OCI-LY1 (cell line): ENCODE results near the gene ZC3H18.

Source experiments
- H2AFZ ChIP-seq: fragments of 200-600 bp; sonication (generic), shearing (Covaris generic); 2 replicates; pipeline ENCODE4 v1.6.0; 2014; ENCODE audit warnings: antibody characterized with exemption, mild to moderate bottlenecking, low read length
- H3F3A ChIP-seq: fragments of 200-600 bp; sonication (generic), shearing (Covaris generic); 2 replicates; pipeline ENCODE4 v1.6.0; 2014; ENCODE audit warnings: mild to moderate bottlenecking, antibody characterized with exemption, low read length, moderate library complexity; ENCODE audit not compliant: insufficient read depth
- H3K27ac ChIP-seq: fragments of 200-600 bp; sonication (generic); 2 replicates; pipeline ENCODE4 v1.5.1; 2014; ENCODE audit warnings: low read length, mixed run types, mild to moderate bottlenecking, low read depth; ENCODE audit not compliant: poor library complexity, severe bottlenecking
- H3K27me3 ChIP-seq: fragments of 200-600 bp; sonication (generic); 2 replicates; pipeline ENCODE4 v1.6.0; 2014; ENCODE audit warnings: antibody characterized with exemption, mild to moderate bottlenecking, low read length, moderate library complexity; ENCODE audit not compliant: insufficient read depth
- H3K36me3 ChIP-seq: fragments of 200-600 bp; sonication (generic); 2 replicates; pipeline ENCODE4 v1.6.1; 2014; ENCODE audit warnings: mild to moderate bottlenecking, antibody characterized with exemption, low read length, moderate library complexity, mixed read lengths; ENCODE audit not compliant: insufficient read depth
- H3K4me1 ChIP-seq: fragments of 200-600 bp; sonication (generic); 2 replicates; pipeline ENCODE4 v1.5.1; 2014; ENCODE audit warnings: mild to moderate bottlenecking, low read length, moderate library complexity; ENCODE audit not compliant: insufficient read depth, severe bottlenecking
- H3K4me2 ChIP-seq: fragments of 200-600 bp; sonication (generic), shearing (Covaris generic); 2 replicates; pipeline ENCODE4 v1.6.1; 2014; ENCODE audit warnings: low read length
- H3K4me3 ChIP-seq: fragments of 200-600 bp; sonication (generic); 2 replicates; pipeline ENCODE4 v1.5.1; 2014; ENCODE audit warnings: low read length, low read depth, mild to moderate bottlenecking, mixed read lengths; ENCODE audit not compliant: poor library complexity, severe bottlenecking
- H3K79me2 ChIP-seq: fragments of 200-600 bp; shearing (Covaris generic); 2 replicates; pipeline ENCODE4 v1.6.1; 2016; ENCODE audit warnings: mixed run types, low read length, mixed read lengths; ENCODE audit not compliant: insufficient read depth
- H3K9ac ChIP-seq: fragments of 200-600 bp; sonication (generic), shearing (Covaris generic); 2 replicates; pipeline ENCODE4 v1.6.1; 2014; ENCODE audit warnings: mild to moderate bottlenecking, low read length, mixed read lengths
- H3K9me2 ChIP-seq: fragments of 200-600 bp; sonication (generic), shearing (Covaris generic); 2 replicates; pipeline ENCODE4 v1.6.1; 2014; ENCODE audit warnings: low read depth, mild to moderate bottlenecking, low read length, mixed read lengths
- H3K9me3 ChIP-seq: fragments of 200-600 bp; shearing (Covaris generic); 2 replicates; pipeline ENCODE4 v1.6.1; 2014; ENCODE audit warnings: low read length, mixed read lengths
- H4K20me1 ChIP-seq: fragments of 200-600 bp; sonication (generic), shearing (Covaris generic); 2 replicates; pipeline ENCODE4 v1.6.0; 2016; ENCODE audit warnings: mild to moderate bottlenecking, low read length; ENCODE audit not compliant: insufficient read depth
- EZH2 ChIP-seq: fragments of 200-600 bp; sonication (generic), shearing (Covaris generic); IDR thresholded peaks from 2 replicates; pipeline ENCODE4 v1.8.0; 2017; ENCODE audit warnings: borderline replicate concordance, mixed run types, mild to moderate bottlenecking, antibody characterized with exemption, low read length, moderate library complexity, mixed read lengths
- TF ChIP-seq, protein P1 (sequence below): fragments of 200-600 bp; sonication (generic), shearing (Covaris generic); IDR thresholded peaks from 2 replicates; pipeline ENCODE4 v1.5.1; 2017; ENCODE audit warnings: mild to moderate bottlenecking, antibody characterized with exemption, low read length, moderate library complexity, mixed read lengths

Gene ZC3H18

DNA sequence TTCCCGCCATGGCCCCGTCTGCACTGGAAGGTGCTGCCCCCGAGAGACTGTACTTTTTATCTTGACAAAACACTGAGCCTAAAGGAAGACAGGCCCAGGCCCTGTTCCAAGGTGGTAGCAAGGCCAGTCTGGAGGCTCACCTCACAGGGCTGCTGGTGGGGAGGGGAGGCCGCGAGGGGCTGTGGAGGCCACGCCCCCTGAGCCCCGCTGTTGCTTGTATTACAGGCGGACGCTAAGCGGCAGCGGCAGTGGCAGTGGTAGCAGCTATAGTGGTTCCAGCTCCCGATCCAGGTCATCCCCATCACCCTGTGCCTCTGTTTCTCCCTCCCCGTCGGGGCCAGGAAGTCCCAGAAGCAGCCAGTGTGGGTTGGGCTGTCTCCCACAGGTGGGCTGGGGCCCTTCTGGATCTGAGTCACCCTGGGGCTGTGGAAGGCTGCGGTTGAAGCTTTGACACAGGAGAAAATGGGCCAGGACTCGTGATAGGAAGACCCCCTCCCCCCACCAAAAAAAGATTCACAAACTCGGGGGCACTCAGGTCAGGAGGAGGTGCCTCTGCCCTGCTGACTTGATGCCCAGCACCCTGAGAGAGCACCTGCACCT is 54.9 kb downstream of the ZC3H18 start:
- H3F3A ChIP-seq: no peaks in the 10 kb centered on the region
- TF ChIP-seq EZH2: no peak
- TF ChIP-seq, protein P1, sequence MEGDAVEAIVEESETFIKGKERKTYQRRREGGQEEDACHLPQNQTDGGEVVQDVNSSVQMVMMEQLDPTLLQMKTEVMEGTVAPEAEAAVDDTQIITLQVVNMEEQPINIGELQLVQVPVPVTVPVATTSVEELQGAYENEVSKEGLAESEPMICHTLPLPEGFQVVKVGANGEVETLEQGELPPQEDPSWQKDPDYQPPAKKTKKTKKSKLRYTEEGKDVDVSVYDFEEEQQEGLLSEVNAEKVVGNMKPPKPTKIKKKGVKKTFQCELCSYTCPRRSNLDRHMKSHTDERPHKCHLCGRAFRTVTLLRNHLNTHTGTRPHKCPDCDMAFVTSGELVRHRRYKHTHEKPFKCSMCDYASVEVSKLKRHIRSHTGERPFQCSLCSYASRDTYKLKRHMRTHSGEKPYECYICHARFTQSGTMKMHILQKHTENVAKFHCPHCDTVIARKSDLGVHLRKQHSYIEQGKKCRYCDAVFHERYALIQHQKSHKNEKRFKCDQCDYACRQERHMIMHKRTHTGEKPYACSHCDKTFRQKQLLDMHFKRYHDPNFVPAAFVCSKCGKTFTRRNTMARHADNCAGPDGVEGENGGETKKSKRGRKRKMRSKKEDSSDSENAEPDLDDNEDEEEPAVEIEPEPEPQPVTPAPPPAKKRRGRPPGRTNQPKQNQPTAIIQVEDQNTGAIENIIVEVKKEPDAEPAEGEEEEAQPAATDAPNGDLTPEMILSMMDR: no peak
- H3K27me3 ChIP-seq: no peaks in the 10 kb centered on the region
- peaks cover 75% of the 10 kb centered on the region for H3K36me3 ChIP-seq
- no peak overlapping the region for H3K27ac ChIP-seq
- H3K4me3 ChIP-seq: no peak overlapping the region
- no peaks in the 10 kb centered on the region for H4K20me1 ChIP-seq
- H3K4me1 ChIP-seq: no peaks in the 10 kb centered on the region
- H3K4me2 ChIP-seq: no peak overlapping the region
- no peak overlapping the region for H3K9ac ChIP-seq
- no peaks in the 10 kb centered on the region for H3K9me3 ChIP-seq
- no peak overlapping the region for H2AFZ ChIP-seq
- H3K79me2 ChIP-seq: no peaks in the 10 kb centered on the region
- H3K9me2 ChIP-seq: no peaks in the 10 kb centered on the region

GRCh38 chr16:88626646-88627045 is 56.4 kb downstream of the ZC3H18 start:
- H3K27me3 ChIP-seq: no peaks in the 10 kb centered on the region
- peaks cover 87% of the 10 kb centered on the region for H3K36me3 ChIP-seq
- no peaks in the 10 kb centered on the region for H3K79me2 ChIP-seq
- H3K4me2 ChIP-seq: no peak overlapping the region
- no peaks in the 10 kb centered on the region for H3K9me3 ChIP-seq
- H3K4me1 ChIP-seq: no peaks in the 10 kb centered on the region
- no peak overlapping the region for H3K27ac ChIP-seq
- no peak overlapping the region for H2AFZ ChIP-seq
- no peaks in the 10 kb centered on the region for H3F3A ChIP-seq
- no peaks in the 10 kb centered on the region for H4K20me1 ChIP-seq
- no peaks in the 10 kb centered on the region for H3K9me2 ChIP-seq
- TF ChIP-seq, protein P1: no peak
- TF ChIP-seq EZH2: no peak
- no peak overlapping the region for H3K9ac ChIP-seq
- no peak overlapping the region for H3K4me3 ChIP-seq

DNA sequence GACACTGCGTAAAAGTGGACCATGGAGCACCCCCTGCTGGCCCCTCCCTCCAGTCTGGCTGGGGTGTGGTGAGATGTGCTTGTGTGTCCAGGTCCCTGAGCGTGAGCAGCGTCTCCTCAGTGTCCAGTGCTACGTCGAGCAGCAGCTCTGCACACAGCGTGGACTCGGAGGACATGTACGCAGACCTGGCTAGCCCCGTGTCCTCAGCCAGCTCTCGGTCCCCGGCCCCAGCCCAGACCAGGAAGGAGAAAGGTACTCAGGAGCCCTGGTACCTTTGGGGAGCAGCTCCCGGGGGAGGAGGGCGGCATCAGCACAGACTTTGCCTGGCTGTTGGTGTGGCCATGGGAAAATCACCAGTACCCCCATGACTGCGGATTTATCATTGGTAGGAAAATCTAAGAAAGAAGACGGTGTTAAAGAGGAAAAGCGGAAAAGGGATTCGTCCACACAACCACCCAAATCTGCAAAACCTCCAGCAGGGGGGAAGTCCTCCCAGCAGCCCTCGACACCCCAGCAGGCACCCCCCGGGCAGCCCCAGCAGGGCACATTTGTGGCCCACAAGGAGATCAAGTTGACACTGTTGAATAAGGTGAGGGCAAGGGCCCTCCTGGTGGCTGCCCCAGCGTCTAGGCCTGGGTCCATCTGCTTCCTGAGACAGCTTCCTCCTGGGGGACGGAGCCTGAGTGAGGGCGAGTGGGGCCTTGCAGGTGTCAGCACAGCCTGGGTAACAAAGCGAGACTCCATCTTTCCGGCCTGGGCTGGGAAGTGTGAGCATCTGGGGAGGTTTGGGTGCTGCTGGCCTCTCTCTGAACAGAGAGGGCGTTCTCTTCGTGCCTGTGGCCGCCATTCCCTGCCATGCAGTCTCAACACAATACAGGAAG is 57.6 kb downstream of the ZC3H18 start:
- peaks cover 85% of the 10 kb centered on the region for H3K36me3 ChIP-seq
- H3K27ac ChIP-seq: no peak overlapping the region
- H2AFZ ChIP-seq: no peak overlapping the region
- H3K4me3 ChIP-seq: no peak overlapping the region
- H3K9me2 ChIP-seq: no peaks in the 10 kb centered on the region
- no peaks in the 10 kb centered on the region for H3K9me3 ChIP-seq
- no peaks in the 10 kb centered on the region for H4K20me1 ChIP-seq
- TF ChIP-seq, protein P1: no peak
- TF ChIP-seq EZH2: no peak
- no peaks in the 10 kb centered on the region for H3K79me2 ChIP-seq
- no peaks in the 10 kb centered on the region for H3F3A ChIP-seq
- no peak overlapping the region for H3K9ac ChIP-seq
- H3K4me1 ChIP-seq: no peaks in the 10 kb centered on the region
- no peaks in the 10 kb centered on the region for H3K27me3 ChIP-seq
- no peak overlapping the region for H3K4me2 ChIP-seq
